ENCODE results near the gene KIF9.

DNA sequence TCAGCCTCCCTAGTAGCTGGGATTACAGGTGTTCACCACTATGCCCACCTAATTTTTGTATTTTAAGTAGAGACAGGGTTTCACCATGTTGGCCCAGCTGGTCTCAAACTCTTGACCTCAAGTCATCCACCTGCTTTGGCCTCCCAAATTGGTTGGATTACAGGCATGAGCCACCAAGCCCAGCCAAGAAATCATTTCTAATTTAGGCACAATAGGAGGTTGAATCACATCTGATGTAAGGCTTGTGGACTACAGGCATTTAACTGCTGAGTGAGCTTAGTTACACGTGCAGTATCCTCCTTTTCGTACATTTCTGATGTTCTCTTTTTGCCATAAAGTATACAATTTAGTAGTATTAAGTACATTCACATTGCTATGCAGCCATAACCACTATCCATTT is 87.6 kb downstream of the KIF9 start:
- TF ChIP-seq, protein P1, sequence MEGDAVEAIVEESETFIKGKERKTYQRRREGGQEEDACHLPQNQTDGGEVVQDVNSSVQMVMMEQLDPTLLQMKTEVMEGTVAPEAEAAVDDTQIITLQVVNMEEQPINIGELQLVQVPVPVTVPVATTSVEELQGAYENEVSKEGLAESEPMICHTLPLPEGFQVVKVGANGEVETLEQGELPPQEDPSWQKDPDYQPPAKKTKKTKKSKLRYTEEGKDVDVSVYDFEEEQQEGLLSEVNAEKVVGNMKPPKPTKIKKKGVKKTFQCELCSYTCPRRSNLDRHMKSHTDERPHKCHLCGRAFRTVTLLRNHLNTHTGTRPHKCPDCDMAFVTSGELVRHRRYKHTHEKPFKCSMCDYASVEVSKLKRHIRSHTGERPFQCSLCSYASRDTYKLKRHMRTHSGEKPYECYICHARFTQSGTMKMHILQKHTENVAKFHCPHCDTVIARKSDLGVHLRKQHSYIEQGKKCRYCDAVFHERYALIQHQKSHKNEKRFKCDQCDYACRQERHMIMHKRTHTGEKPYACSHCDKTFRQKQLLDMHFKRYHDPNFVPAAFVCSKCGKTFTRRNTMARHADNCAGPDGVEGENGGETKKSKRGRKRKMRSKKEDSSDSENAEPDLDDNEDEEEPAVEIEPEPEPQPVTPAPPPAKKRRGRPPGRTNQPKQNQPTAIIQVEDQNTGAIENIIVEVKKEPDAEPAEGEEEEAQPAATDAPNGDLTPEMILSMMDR (optimal IDR thresholded peaks at IDR 0.05 in 1 of 3, IDR thresholded peaks at IDR 0.05 in 1 of 3, conservative IDR thresholded peaks at IDR 0.05 in 1 of 3; ENCODE audit: extremely low read depth in 1 of 3, insufficient read depth in 2 of 3, low read length in 3 of 3), result no peak
- TF ChIP-seq EZH2 (IDR thresholded peaks at IDR 0.05; ENCODE audit: low read length), result no peak

All from keratinocyte (primary cell).